ENCODE measurements around the gene SEC22B.
"Not testable (repeated sequence)": the region's sequence is repeated elsewhere in the genome, so short reads cannot be mapped to it uniquely, and the experiment has no call there.

The SEC22B gene

DNA sequence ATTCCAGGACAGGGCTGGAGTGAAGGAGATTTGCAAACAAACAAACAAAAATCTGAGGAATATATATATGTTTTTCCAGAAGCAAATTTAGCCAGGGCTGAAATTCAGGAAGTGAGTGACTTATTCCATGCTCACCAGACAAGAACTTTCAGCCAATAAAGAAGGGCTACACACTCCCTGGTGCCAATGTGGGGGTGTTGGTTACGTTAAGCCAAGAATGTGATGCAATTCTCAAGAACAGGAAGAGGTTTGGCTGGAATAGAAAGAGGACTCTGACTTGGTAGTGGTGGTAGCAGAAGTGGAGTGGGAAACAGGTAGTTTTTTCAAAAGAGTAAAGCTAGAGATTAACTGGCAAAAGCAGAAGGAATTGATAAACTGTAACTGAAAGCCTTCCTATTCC, 31.7 kb downstream of the SEC22B start:
- DNase-seq: not testable (repeated sequence)

DNA sequence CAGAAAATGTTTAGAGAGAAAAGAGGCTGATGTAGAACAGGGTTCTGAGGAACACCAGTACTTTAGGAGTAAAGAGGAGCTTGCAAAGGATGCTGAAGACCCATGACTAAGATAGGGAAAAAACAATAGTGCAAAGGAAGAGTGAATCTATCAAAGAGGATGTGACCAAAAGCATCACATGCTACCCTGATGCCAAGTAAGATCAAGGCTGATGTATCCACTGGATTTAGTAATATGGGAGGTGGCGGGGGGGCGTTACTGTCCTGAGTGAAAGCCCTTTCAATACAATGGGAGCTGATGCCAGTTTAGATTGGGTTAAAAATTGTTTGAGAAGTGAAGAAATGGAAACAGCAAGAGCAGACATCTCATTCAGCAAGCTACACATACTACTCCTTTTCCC, 32.2 kb downstream of the SEC22B start:
- DNase-seq: peak; percentile 29

DNA sequence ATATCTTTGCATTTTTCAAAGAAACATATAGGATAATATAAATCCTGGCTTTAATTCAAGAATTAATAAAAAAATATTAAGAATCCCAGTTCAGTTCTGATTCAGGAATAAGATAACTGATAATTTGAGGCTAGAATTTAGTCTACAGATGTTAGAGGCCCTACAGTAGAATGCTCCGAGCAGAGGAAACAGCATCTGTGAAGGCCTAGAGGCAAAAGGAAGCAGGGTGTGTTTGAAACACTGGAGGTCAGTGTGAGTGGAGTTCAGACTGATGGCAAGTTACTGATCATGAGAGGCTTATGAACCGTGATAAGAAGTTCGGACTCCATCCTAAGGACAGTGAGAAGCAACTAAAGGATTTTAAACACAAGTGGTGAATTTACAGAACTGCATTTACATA, 33.0 kb downstream of the SEC22B start:
- DNase-seq: peak; percentile 66

DNA sequence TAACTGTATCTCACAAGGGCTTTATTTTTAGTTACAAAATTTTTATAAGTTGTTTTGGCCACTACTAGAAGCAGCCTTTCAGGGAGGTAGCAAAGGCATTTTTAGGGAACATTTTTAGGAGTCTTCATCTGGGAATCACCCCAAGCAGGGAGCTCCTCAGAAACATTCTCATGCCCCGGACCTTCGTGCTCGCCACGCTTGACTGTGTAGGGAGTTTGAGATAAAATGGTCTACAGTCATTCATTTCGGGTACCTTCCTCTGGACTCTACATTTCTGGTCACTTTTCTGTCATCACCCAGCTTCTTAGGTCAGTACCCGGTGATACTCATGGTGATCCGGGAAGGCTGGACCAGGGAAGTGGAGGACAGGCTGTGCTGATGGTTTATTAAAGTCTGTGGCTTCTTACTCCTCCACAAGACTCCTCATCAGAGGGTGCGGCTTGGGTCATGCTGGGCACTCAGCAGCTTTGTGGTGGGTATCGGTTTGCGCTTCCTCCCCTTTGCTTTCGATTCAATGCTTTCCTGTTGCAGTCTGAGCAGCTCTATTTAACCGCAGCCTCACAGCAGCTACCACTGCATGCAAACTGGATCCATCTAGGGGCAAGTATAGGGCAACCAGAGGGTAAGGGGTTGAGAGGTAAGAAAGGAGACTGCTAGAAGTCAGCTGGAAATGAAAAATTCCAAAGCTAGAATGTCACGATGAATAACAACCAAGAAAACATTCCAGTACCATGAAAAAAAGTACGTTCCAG, 33.6 kb downstream of the SEC22B start:
- DNase-seq: peak; percentile 93

DNA sequence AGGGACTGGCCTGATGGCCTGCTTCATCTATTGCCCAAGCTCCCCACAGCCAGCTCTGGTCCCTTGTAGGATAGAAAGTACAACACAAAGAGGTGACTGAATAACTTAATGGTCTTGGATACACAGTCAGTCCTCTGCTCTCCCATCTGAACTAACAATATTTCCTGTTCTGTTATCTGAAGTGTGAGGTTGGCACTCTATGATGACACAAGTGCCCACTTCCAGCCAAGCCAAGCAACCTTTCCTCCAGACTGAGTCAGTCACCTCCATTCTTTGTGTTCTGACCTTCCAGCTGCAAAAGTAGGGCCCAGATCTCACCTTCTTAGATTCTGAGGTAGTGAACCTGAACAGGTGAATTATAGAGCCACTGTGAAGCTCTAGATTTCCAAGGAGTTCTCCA, 34.5 kb downstream of the SEC22B start:
- not testable (repeated sequence) for DNase-seq

DNA sequence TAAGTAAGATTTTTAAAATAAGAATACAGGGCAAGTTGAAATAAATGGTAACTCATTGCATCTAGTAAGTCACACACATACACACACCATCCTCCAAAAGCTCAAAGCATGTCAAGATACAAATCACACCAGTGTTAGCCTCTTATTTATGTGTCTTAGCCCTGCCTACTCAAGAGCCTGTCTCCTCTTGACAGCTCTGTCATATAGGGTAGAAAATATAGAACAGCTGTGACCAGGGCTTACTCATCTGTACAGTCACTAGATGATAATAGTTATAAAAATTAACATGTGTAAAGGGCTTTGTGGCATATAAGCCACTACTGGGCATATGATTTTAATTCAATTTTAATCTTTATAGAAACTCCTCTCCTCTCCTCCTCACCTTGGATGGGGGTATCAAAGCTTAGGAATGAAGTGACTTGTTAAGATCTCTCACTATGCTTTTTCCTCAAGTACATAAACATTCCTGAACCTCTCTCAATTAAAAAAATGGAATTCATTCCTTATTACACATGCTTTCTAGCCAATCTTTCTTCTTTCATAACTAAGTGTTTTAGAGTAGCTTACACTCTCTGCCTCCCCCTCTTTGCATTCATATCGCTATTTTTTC, 35.6 kb downstream of the SEC22B start:
- peak; percentile 48 for DNase-seq

DNA sequence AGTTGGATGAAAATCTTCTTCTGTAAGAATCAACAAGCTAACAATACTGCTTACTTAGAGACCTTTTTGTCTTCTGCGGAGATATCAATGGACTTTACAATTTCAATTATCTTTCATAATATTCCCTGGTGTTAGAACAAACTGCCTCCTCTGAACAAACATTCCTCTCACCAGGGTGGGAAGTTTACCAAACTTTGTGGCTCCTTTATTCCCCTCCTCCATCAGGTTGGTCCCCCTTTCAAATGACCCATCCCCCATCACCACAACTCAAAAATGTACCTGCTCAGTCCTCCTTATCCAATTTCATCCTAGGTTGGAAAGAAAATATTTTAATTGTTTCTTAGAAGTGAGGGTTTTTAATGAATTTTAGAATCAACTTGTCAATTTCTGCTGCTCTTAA, 40.2 kb downstream of the SEC22B start:
- DNase-seq: not testable (repeated sequence)

DNA sequence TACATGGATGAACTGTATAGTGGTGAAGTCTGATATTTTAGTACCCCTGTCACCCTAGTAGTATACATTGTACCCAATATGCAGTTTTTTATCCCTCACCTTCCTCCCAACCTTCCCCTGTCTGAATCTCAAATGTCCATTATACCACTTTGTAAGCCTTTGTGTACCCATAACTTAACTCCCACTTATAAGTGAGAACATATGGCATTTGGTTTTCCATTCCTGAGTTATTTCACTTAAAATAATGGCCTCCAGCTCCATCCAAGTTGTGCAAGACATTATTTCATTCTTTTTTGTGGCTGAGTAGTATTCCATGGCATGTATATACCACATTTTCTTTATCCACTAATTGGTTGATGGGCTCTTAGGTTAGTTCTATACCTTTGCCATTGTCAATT, 42.4 kb downstream of the SEC22B start:
- not testable (repeated sequence) for DNase-seq

DNA sequence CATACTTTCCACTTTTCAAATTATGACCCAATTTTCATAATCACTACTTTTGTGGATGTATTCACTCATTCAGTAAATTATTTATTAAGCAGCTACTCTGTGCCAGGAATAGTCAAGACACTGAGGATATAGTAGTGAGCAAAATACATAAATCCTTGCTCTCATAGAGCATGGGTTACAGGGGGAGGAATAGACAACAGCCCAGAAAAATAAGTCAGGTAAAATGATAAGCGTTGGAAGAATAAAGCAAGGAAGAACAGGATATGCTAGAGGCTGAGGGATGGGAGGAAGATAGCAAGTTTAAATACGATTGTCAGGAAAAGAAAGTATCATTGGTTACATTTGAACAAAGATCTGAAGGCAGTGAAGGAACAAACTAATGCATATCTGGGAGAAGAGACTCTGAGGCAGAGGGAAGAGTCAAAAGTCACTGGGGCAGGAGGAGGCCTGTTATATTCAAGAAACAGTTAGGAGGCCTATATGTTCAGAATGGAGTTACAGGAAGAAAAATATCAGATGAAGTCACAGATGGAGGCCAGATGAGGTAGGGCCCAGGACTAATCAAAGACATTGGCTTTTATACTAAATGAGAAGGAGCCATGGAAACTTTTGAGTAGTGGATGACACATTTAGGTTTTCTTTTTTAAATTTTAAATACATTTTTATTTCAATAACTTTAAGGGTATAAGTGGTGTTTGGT, 42.9 kb downstream of the SEC22B start:
- DNase-seq: no peak

DNA sequence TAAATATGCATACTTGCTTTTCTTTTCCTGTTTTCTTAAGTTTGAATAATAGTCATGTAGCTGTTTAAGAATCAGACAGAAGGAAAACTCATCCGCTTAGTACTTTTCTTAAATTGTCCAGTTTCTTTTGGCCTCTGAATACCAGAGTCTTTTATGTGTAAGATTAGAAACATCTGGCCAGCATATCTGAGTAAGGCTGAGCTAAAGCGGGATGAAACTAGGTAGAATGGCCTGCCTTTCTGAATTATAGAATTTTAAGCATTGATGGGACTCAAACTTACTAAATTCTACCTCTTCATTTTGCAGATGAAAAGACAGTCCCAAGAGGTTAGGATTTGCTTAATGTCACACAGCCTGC, 43.9 kb downstream of the SEC22B start:
- not testable (repeated sequence) for DNase-seq

DNA sequence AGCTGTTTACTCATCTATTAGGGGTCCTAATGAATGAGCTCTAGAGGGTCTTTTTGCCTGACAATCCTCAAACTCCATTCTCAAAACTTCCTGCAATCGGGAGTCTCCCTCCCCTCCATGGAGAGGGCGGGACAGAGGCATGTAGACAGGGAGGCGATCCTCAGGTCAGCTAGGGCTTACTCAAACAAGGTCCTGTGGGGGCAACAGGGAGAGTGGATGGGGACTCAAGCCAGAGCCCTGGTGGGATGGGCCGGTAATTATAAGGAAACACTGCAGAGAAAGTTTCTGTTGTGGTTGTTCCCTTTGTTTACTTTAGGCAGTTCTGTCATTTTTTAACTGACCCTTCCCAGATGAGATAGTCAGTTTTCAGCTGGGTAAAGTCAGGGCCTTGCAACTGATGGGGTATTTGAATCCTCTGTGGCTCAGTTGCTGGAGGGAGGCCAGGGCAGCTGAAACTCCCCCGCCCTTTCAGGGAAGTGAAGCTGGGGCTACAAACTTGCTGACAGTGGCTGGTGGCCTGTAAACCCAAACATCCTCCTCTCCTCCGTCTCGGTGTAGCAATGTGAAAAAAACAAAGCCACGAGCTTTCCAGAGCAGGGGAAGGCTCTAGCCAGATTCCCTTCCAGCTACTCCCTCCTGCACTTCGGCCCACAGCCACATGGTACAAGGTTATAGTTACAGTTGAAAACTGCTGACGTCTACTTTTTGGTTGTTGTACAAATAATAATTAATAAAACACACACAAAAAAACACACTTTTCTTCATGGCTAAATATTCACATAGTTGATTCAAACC, 44.5 kb downstream of the SEC22B start:
- DNase-seq: peak; percentile 66

DNA sequence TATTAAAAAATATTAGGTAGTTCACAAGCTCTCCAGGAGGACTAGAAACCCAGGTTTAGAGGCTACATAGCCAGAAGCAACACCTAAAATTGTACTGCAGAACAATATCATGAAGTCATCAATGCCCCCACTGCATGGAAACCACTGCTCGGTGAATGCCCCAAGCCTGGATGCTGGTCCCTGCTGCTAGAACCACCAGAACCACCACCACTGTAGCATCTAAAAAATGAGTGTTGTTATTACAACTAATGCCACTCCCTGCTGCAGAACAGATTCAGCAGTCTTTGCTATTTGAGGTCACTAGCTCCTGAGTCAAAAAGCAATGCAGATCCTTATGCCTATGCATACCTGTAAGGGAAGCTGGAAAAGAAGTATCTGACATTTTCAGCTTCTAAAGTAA, 48.4 kb downstream of the SEC22B start:
- DNase-seq: not testable (repeated sequence)

DNA sequence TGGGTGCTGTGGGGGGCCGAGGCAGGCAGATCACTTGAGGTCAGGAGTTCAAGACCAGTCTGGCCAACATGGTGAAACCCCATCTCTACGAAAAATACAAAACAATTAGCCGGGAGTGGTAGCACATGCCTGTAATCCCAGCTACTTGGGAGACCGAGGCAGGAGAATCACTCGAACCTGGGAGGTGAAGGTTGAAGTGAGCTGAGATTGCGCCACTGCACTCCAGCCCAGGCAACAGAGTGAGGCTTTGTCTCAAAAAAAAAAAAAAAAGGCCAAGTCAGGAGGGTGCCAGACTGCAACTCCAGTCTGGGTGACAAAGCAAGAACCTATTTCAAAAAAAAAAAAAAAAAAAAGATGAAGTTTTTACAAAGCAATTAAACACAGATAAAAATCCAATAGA, 50.1 kb downstream of the SEC22B start:
- not testable (repeated sequence) for DNase-seq

DNA sequence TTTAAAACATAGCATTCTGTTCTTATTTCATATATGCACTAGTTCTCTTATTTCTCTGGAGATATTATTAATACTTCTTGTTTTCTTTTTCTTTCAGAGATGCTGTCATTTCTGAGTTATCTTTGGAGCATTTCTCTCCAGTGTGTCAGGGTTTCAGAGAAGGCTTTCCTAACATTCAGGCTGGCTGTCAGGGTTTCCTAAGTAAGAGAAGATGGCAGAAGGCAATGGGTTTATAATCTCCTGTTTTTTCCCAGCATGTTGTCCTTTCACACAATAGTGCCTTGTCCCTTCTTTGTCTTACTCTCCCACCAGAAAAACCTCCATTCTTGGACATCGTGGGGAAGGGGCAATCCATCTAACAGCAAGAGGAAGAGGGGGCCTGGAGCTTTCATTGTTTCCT, 51.7 kb downstream of the SEC22B start:
- DNase-seq: peak; percentile 58

DNA sequence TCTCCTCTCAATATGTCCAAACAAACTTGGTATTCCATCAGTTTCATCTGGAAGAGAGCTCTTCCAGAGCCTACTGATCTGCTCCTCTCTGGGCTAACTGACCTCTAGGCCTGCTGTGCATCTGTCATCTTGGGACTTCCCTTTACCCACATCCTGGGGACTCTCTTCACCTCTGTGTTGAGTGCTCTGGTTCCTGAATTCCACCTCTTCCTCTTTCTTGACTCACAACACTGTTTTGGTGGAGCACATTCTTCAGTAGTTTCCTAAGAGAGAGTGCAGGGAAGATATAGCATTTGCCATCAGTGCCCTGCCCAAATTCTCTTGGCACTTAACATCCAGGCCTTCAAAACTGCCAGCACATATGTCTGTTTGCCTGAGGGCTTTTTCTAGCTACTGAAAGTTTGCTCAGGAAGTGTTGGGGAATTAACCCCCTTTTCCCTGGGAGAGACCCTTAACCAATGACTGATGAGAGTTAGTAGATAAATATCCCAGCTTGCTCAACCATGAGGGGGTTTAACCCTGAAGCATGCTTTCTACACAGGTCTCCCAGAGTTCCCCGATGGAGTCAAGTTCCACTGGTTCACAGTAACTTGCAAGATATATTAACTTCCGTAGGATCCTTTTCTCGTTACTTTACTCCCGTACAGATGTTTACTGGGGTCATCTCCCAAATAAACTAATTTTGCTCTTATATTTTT, 52.4 kb downstream of the SEC22B start:
- DNase-seq: peak; percentile 55

DNA sequence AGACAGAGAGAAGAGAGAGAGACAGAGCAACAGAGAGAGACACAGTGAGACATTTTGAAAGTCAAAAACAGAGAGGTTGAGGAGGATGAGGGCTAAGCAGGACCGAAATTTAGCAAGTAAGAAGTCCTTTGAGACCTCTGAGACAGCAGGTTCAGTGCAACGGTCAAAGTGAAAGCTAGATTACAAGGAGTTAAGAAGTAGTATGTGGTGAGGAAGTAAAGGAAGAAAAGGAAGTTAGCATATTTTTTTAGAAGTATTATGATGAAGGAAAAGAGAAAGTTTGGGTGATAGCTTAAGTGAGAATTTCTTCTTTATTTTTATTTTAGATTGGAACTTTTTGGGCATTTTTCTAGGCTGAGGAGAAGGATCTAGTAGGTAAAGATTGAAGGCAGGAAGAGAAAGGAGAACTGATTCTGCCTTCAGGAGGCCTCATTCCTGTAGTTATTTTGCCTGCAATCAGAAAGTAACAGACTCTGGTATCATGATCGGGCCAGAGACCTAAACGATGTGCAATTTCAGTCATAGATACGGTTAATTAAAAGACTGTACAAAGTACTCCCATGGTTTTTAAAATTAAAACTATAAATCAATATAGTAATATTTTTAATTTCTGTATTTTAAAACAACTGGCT, 53.9 kb downstream of the SEC22B start:
- not testable (repeated sequence) for DNase-seq

DNA sequence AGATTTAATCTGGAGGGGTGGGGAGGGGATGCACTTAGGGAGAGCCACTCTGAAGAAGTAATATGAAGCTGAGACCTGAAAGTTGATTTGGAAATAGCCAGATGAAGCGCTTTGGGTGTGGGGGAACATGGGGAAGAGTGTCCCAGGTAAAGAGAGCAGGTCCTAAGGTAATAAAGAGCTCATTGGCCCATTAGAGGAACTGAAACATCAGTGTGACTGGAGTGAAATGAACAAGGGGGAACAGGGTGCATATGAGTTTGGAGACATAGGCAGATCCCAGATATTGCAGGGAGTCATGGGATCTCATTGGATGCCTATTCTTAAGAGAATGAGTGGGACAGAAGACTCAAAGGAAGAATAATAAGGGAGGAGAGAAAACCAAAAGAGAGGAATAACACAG, 54.5 kb downstream of the SEC22B start:
- not testable (repeated sequence) for DNase-seq

DNA sequence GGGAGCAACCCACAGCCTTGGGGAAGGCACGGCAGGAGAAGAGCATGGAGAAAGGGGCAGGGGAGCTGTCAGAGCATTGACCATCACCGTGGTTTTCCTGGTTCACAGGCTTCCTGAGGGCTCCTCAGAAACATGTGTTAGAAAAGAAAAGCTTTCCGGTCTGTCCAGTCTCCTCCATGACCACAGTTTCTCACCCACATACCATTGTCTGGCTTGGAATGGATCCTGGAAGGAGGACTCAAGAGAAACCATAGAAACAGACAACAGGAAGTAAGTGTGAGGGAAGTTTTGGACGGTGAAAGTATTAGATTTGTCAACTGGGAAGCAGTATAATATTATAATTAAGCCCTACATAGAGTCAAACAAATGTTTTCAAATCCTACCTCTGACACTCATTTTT, 55.8 kb downstream of the SEC22B start:
- DNase-seq: not testable (repeated sequence)

DNA sequence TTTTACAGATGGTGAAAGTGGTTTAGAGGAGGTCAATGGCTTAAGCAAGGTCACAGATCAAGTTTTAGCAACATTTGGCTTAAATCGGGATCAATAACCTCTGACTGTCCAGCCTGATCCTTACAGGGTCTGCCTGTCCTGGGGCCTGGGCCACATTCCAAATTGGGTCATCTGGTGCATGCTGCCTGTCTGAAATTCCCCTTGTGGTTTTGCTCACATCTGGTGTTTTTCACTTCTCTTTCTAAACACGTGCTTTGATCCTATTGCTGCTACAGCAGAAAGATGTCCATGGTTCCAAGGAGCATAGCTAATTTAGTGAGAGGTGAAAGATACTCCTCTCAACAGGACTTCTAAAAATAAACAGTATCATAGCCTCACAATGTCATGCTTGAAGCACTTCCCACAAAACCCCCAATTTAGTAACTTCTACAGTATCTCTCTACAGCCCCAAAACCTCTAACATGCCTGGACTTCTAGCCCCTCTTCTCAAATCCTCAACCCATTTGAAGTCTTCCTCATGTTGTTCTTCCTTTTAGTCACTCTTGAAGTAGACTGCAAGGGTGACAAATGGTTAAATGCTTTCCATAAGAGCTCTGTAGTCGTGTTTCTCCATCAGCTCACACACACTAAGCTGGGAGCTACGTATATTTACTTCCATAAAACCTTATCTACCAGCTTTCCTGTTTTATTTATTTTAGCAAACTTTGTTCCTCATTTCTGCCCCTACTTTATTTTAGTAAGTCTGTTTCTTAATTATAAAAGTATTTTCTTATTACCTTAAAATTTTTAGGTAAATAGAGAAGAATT, 58.7 kb downstream of the SEC22B start:
- not testable (repeated sequence) for DNase-seq

DNA sequence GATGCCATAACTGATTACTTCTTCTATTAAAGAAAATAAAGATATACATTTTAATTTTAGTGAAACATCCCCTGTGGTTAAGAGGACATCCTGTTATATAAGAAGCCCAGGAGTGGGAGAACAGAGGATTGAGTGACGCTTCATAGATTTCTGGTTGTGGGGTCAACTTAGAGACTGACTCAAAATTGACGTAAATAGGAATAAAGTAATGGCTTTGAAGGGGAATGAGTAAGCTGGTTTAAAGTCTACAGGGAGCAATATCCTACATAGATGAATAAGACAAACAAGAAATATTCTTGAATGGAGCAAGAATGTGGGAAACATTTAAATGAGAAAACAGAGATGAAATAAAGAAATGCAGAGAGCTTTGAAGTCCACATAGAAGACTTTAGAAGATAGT, 60.2 kb downstream of the SEC22B start:
- DNase-seq: peak; percentile 44

DNA sequence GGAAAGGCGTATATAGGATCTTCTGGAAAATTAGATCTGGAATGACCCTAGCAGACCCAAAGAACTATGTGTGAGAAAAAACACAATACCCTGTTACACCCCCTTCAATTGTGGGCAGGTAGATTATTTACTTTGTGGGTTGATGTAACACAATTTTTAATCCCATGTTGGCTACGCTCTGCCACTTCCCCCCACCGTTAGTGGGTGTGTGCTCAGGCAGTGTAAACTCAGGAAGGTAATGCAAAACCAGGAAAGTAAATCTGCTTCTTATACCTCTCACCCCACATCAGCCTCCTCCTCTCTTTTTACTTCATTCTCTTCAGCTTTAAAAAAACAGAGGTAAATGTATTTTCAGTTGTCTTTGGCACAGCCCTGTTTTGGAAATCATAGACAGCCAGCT, 63.2 kb downstream of the SEC22B start:
- DNase-seq: not testable (repeated sequence)

Data from fibroblast of skin of back (primary cell).